ENCODE measurements around the gene SSH3. TPM values are rescaled to one million over a fixed set of nuclear protein-coding genes. Genes with fewer than 3 reads are reported as not detected.

SSH3 gene
- total and polyA plus RNA-seq, 10 donors, result 4.3 to 31.8 (median 19.7) TPM

- Histone ChIP-seq H3K27ac (peak overlapping the region; percentile 89 to 100 (median 97)), H3K4me3 (peak overlapping the region in 1 of 8 donors; percentile 81), H3K9me3 (no peaks in the 10 kb centered on the region), H3K4me1 (peaks cover 70 to 100% (median 100%) of the 10 kb centered on the region in 6 donors), H3K36me3 (peaks cover 7 to 95% (median 64%) of the 10 kb centered on the region in 6 donors), H3K27me3 (replicated peaks in 1 of 7) (no peaks in the 10 kb centered on the region)
- intact Hi-C loops (cut with DNase I; ENCODE audit: low total_unique reads), result no loop called here
- 55 to 74% (median 63%) methylated on average over 12 to 17 of the region's 17 CpGs for WGBS, 5 donors
- peak; percentile 80 for DNase-seq
- TF ChIP-seq POLR2AphosphoS5 (IDR thresholded peaks at IDR 0.05), result peak in 1 of 3 donors; percentile 19
- no peak for TF ChIP-seq CTCF (IDR thresholded peaks at IDR 0.05 in 8 of 11, conservative IDR thresholded peaks at IDR 0.05 in 3 of 11)
- no peak for TF ChIP-seq POLR2A (IDR thresholded peaks at IDR 0.05)
Measured at GRCh38 chr11:67279589-67280340, 23.6 kb upstream of the SSH3 start.

- TF ChIP-seq POLR2A (IDR thresholded peaks at IDR 0.05) (no peak), POLR2AphosphoS5 (IDR thresholded peaks at IDR 0.05) (peak; percentile 52 to 63 (median 53)), CTCF (IDR thresholded peaks at IDR 0.05 in 8 of 11, conservative IDR thresholded peaks at IDR 0.05 in 3 of 11) (no peak)
- intact Hi-C loops (cut with DNase I; ENCODE audit: low total_unique reads), result no loop called here
- peak; percentile 81 for DNase-seq
- H3K27ac ChIP-seq, result peak overlapping the region; percentile 89 to 100 (median 97)
- peaks cover 69 to 100% (median 100%) of the 10 kb centered on the region in 6 donors for H3K4me1 ChIP-seq
- H3K27me3 ChIP-seq (replicated peaks in 1 of 7), result no peaks in the 10 kb centered on the region
- peak overlapping the region in 1 of 8 donors; percentile 81 for H3K4me3 ChIP-seq
- peaks cover 7 to 95% (median 70%) of the 10 kb centered on the region in 6 donors for H3K36me3 ChIP-seq
- 36 to 56% (median 49%) methylated on average over 6 to 13 of the region's 13 CpGs for WGBS, 5 donors
- no peaks in the 10 kb centered on the region for H3K9me3 ChIP-seq
Measured at GRCh38 chr11:67280341-67280787, 23.0 kb upstream of the SSH3 start.

- no peaks in the 10 kb centered on the region for H3K27me3 ChIP-seq (replicated peaks in 1 of 7)
- peaks cover 7 to 95% (median 76%) of the 10 kb centered on the region in 6 donors for H3K36me3 ChIP-seq
- TF ChIP-seq POLR2AphosphoS5 (IDR thresholded peaks at IDR 0.05) (peak in 1 of 3 donors; percentile 54), CTCF (IDR thresholded peaks at IDR 0.05 in 8 of 11, conservative IDR thresholded peaks at IDR 0.05 in 3 of 11) (no peak)
- DNase-seq, result peak; percentile 78
- H3K27ac ChIP-seq, result peak overlapping the region; percentile 89 to 100 (median 97)
- peaks cover 69 to 100% (median 100%) of the 10 kb centered on the region in 6 donors for H3K4me1 ChIP-seq
- no peaks in the 10 kb centered on the region for H3K9me3 ChIP-seq
- 86 to 94% (median 90%) methylated on average over 17 to 31 of the region's 31 CpGs for WGBS, 5 donors
- intact Hi-C loops (cut with DNase I; ENCODE audit: low total_unique reads), result no loop called here
- peak overlapping the region in 1 of 8 donors; percentile 81 for H3K4me3 ChIP-seq
Measured at GRCh38 chr11:67280788-67281551, 22.4 kb upstream of the SSH3 start.

Data from spleen (tissue), 11 donors.